HG02623 (cell line): ENCODE data around the gene GLG1.
"Not testable (repeated sequence)": the region's sequence is repeated elsewhere in the genome, so short reads cannot be mapped to it uniquely, and the experiment has no call there.

ENCODE experiments used
- ATAC-seq: cut with Tn5 transposase; IDR thresholded peaks from one replicate; pipeline ENCODE4 v1.9.1; 2021; ENCODE audit warnings: moderate library complexity; ENCODE audit not compliant: unreplicated experiment

Gene GLG1

DNA sequence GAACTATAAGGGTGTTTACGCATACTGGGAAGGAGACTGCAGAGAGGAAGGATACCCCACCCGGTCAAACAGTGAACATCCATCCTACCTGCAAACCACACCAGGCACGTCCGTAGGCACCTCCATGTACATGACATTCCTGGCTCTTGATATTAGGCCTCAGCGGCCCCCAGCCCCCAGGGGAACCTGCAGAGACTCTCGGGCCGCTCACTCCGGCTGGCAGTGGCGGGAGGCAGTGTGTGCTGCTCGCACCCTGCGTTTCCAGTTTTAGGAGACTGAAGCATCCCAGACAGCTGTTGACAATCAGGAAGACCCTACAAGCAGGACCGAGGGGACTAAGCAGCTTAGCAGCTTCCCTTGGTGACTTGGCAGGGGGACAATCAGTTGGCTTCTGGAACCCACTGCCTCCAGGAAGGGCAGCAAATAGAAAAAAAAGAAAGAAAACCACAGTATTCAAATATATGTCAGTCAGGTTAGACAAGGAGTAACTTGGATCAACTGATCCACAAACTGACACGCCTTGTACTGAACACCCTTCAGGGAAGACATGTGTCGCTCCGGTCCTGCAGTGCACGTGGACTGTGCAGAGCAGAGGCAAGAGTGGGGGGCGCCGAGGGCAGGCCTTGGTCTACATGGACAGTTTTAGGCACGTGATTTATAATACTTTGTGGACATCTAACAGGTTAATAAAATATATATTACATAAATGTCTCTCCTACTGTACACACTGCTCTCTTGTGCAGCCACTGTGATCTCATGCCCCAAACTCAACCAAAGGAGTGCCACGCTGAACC lies 155.8 kb downstream of the GLG1 start:
- ATAC-seq = no peak

DNA sequence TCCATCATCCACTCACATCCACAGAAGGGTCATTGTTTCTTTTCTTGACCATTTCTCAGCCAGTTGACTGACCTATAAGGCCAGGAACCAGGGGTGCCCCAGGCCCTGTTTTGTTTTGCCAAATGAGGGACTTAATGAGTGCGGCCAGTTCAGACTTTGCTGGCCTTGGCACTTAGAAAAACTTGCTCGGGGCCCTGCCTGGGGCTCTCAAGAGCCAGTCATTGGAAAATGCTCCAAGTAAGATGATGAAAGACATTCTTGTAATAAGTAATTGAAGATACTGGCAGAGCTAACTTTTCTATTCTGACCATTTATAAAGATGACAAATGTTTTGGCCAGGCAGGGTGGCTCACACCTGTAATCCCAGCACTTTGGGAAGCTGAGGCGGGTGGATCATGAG lies 156.7 kb downstream of the GLG1 start:
- no peak for ATAC-seq

DNA sequence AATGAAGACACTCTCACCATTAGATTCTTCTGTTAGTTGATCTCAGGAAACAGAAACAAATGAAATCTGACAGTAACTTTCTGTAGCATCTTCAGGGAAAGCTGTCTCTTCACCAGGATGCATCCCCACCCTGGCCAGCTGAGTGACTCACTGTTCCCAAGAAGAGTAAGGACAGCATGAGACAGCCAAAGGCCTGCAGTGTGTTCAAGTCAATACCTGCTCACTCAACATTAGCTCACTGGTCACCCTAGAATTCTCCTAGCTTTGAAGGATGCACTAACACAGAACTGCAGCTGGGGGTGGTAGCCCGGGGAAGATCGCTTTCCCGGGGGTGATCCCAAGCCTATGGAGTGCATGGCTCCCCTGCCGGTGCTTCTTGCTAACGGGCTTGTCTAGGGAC lies 157.4 kb downstream of the GLG1 start:
- no peak for ATAC-seq

DNA sequence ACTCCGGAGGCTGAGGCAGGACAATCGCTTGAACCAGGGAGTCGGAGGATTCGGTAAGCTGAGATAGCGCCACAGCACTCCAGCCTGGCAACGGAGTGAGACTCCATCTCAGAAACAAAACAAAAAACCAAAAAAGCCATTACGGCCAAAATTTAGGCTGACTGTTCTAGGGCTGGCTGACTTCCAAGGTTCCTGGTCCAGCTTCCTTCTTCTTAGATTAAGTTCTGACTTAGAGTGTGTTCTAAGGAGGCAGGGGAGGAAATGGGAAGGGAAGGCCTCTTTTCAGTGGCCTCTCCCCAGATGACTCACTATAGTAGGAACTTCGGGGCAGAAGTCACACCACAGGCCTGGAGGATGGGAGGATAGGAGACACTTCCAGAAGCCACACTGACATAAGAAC lies 157.9 kb downstream of the GLG1 start:
- no peak for ATAC-seq

DNA sequence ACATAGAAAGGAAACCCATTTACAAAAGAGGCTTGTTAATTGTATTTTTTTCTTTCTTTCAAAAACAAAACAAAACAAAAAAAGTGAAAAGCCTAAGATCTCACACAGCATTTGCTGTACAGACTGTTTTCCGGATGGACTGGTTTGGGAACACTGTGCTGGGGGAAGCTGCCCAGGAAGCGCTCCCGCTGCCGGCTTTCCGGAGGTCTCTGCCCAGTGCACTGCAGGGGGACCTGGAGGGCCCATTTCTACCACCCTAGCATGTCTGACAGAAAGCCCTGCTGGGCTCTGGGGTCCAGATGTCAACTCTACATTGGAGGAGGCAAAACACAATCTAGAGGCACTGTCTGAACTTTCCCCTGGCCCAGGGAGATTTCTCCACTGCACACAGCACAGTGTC lies 159.3 kb downstream of the GLG1 start:
- ATAC-seq = no peak

DNA sequence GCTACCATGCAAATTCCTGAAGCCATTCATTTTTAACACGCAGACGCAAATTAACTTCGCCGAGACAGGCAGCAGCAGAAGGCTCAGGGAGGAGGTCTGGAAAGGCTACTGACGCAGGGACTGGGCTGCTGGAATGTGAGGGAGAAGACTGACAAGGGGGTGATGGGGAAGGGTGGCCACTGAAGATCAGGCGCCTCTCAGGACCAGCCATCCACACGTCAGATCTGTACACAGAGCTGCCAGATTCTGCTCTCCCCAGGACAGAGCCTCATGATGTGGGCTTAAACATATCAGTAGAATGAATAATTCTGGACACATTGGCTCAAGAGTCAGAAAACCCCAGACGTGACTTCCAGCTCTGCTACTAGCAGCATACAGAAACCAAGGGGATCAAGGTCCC lies 160.0 kb downstream of the GLG1 start:
- ATAC-seq = no peak

DNA sequence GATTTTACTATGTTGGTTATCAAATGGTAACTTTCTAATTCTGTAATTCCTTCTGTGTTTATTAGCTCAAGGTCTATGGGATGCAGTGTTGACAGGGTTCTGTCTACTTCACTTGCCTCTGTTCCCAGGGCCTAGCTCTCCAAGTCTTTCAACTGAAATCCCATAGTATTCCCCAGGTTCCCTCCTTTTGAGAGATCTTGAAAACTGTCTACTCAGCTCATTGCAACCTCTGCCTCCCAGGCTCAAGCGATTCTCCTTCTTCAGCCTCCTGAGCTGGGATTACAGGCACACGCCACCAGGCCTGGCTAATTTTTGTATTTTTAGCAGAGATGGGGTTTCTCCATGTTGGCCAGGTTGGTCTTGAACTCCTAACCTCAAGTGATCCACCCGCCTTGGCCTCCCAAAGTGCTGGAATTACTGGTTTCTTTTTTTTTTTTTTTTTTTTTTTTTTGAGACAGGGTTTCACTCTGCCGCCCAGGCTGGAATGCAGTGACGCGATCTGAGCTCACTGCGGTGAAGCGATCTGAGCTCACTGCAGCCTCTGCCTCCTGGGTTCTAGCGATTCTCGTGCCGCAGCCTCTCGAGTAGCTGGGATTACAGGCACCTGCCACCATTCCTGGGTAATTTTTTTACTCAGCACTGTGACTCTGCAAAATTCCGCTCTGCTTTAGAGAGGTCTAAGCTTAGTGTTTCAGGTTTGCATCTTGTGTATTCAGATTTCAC lies 163.1 kb downstream of the GLG1 start:
- ATAC-seq = not testable (repeated sequence)

DNA sequence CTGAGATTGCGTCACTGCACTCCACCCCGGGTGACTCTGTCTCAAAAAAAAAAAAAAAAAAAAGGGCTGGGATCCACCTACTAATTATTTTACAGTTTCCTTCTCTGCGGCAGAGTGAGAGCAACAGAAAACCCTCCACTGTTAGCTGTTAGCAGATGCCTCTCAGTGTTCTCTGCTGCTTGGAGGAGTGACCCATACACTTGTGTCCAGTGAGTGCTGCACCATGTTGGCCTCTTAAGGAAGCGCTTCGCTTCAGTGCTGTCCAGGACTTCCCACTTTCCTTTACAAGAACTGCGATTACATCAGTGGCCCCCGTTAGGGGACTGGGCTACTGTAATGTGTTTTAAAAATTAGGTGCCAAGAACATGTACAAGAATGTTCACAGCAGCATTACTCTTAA lies 167.2 kb downstream of the GLG1 start:
- no peak for ATAC-seq

DNA sequence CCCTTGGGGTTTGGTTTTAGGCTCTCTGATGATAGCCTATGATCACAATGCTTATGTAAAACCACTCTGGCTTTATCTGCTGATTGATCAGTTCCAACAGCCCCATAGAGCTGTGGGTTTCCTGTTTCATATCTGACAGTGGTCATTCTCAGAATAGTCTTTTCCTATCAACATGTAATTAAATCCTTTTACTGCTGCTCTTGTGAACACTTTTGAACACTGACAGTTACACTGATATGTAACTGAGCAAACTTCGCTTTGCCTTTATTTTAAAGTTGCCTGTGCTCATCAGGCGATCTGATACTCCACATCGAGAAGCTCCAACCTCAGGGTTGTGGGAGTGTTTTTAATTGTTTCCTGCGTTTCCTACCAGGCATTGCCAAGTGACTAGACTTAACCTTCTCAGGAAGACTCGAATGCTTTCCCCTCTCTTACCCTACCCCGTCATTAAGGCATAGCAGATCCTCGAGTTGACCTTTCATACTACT lies 168.4 kb downstream of the GLG1 start:
- ATAC-seq = no peak

DNA sequence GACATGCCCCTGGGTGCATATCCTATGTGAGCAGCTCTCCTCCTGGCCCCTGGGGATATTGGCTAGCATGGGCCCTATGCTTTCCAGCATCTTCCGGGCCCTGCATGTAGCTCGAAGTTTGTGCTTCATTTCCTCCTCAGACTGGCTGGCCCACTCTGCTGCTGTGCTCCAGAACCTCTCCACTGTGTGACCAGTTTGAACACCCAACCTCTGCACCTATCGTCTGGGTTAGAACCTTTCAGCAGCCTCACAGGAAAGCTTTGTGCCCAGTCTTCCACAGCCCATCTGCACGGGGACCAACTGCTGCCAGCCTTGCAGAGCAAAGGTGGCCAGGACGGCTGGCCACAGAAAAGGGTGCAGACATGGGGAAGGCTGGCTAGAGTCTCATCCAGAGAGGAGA lies 175.4 kb downstream of the GLG1 start:
- ATAC-seq = no peak

DNA sequence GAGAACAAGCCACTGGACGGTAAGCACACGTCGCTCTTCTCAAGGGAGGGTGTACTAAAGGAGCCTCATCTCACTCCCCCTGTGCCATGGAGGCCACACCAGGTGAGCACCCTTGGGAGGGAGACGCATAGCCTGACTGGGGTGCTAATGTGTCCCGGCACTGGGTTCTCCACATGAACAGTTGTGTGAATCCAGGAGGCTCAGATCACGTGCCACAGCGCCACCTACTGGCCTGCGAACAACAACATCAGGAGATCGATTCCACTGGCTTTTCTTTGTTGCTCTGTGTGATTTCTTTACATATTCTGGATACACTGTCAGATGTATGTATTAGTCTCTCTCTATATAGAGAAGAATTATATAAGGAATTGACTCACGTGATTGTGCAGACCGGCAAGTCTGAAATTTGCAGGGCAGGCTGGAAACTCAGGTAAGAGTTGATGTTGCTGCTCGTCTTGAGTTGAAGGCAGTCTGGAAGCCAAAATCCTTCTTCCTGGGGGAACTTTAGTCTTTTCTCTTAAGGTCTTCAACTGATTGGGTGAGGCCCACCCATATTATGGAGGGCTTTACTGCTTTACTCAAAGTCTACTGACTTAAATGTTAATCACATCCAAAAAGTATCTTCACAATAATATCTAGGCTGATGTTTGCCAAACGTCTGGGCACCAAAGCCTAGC lies 176.7 kb downstream of the GLG1 start:
- not testable (repeated sequence) for ATAC-seq

DNA sequence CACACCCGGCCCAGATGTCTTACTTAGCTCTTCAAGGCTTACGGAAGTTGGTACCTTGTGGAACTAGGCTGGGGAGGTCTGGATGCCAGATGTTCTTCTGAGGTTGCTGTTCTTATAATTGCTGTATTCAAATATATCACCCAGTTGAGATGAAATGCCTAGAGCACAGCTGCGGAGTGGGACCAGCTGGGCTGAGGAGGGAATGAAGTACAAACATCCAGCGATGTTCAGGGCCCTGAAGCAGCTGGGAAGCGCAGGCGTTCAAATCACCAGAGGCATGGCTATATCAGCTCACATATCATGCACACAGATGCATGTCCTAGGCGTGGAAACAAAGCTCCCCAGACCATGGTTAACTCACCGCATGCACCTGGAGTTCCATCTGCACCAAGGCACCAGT lies 178.4 kb downstream of the GLG1 start:
- not testable (repeated sequence) for ATAC-seq

DNA sequence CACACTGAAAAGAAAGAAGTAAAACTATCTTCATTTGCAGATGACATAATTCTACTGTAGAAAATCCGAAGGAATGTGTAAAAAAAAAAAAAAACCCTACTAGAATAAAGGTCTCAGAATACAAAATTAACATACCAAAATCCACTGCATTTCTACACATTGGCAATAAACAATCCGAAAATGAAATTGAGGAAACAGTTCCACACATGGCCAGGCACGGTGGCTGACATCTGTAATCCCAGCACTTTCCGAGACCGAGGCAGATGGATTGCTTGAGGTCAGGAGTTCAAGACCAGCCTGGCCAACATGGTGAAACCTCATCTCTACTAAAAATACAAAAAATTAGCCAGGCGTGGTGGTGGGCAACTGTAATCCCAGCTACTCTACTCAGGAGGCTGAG lies 181.2 kb downstream of the GLG1 start:
- not testable (repeated sequence) for ATAC-seq

DNA sequence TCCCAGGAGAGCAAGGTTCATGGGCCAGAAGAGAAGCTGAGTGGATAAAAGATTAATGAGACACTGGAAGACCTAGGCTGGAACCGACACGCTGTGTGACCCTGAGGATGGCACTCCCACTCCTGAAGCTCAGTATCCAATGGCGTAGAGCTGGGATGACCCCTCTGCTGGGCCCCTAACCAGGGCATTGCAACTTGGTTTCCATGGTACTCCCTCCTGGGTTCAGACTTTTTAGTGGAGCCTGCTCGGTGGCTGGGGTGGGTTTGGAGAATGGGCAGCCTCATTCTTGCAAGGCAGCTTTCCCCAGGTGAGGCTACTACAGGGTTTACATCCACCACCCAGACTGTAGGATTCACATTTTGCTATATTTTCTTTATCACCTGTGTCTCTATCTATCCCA lies 183.2 kb downstream of the GLG1 start:
- not testable (repeated sequence) for ATAC-seq

DNA sequence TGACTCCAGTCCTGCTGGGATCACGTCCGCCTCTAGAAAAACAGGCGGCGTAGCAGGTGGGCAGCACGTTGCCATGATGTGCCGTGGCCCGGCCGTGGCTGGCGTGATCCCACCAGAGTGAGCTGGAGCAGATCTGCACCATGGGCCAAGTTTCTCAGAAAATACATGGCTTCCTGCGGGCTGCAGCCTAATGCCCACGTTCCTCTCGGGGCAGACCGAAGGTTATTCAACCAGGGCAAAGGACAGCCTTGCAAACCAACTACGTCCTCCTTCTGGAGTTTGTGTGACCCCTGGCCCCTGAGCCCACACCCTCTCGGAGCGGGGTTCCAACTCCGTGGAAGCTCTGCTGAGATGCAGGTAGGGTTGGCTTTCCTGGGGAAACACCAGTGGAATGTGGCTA lies 184.8 kb downstream of the GLG1 start:
- ATAC-seq = not testable (repeated sequence)

DNA sequence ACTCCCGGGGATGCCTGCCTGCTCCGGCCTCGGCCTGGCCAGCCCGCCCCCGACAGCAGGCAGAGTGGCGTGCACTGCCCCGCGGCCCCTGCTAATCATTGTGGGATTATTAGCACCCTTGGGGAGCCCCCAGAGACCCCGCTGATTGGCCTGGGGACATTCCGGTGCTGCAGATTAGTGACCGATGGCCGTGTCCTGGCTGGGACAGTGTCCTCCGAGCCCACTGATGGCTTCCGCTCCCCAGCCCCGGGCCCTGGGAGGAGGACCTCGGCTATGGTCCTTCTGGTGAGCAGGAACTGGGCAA lies 185.5 kb downstream of the GLG1 start:
- not testable (repeated sequence) for ATAC-seq

DNA sequence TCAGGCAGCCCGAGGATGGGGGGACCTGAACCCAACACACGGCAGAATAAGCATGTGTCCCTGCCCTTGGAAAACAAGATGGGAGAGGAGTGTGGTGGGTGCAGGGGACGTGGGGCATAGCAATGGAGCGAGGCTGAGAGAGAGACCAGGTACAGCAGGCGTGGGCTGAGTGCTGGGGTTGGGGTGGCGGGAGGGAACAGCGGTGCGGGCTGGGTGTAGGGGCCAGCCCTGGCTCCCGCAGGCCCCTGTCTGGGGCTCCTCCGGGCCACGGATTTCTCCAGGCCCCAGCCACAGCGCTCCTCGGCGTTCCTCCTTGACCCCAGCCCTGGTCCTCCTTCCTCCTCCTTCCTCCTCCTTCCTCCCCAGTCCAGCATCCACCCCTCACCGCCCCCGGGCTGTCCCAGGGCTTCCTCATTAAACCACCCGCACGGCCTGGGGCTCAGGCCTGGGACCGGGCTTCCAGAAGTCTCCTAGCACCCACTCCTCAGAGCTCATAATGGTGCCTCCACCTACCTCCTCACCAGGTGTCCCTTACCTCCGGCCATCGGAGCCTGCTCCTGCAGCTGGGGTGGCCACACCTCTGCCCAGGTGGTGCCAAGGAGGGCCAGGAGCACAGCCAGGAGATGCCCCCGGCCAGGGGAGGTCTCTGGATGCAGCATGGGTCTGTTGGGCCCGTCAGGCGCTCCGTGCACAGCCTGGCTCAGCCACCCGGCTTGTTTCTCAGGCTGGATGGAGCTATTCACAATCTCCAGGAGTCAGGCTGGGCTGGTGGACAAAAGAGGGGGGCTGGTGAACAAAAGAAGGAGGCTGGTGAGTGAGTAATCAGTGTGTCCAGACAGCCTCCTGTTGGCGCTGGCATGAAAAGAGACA lies 186.1 kb downstream of the GLG1 start, which contains the start of gene CLEC18B:
Gene CLEC18B (minus strand): TSS at position 867 of the 870 bp plus-strand sequence. CDS start 208 bp downstream, at position 659.
- not testable (repeated sequence) for ATAC-seq

DNA sequence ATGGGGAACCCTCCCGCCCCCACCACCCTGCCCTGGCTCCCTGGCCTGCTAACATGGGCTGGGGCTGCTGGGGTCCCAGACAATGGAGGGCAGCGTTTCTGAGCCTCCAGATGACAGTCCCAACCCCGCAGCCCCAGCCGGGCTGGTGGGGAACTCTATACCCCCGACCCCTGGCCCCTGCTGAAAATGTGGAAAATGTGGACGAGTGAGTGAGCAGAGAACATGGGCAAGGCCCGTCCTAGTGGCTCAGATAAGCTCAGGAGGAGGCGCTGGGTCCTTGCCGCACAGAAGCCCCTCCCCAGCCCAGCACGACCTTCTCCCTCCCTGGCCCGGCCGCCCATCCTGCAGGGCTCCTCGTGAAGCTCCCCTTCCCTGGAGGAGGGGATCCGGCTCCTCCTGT lies 187.1 kb downstream of the GLG1 start:
- not testable (repeated sequence) for ATAC-seq

DNA sequence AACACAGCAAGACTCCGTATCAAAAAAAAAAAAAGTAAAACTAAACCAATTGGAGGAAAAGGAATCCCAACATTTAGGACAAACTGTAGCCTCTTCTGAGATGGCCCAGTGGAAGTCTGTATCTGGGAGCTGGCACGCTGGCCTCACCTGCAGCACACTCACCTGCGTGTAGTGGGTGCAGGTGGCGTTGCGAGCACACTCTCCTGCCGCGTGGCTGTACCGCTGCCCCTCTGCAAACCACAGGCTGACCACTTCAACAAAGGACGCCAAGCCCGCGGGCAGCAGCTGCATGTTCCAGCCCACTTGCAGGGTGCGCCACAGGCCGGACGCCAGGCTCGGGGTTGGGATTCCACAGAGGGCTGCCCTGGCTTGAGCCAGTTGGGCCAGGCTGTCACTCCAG lies 189.0 kb downstream of the GLG1 start:
- not testable (repeated sequence) for ATAC-seq

DNA sequence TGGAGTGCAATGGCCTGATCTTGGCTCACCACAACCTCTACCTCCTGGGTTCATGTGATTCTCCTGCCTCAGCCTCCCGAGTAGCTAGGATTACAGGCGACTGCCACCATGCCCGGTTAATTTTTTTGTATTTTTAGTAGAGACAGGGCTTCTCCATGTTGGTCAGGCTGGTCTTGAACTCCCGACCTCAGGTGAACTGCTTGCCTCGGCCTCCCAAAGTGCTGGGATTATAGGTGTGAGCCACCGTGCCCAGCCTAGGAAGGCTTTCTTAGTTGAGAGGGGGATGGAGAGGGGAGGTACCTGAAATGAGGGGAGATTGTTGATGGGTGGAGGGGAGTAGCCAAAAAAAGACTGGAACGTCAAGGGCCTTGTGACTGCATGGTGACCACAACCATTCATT lies 193.0 kb downstream of the GLG1 start:
- not testable (repeated sequence) for ATAC-seq

DNA sequence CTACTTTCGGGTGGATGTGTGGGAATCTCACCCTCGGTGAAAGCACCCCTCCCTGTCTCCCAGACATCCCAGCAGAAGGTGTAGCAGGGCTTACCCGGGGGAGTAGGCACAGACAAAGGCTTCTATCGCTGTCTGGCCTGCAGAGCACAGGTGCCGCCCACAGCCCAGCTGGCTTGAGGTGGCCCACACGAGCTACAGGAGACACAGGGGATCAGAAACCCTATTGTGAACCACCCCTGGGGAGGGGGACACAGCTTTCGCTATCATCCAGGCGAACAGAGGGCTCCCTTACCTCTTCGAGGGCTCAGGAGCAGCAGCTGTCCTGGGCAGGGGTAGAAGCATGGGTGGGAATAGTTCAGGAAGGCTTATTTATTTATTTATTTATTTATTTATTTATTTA lies 193.4 kb downstream of the GLG1 start:
- ATAC-seq = not testable (repeated sequence)
